GM23338 (cell line): ENCODE results near the gene HDAC1.

Experiments
- CREB1 ChIP-seq: fragments of 250-450 bp; sonication (Bioruptor Pico); IDR thresholded peaks from 2 replicates; pipeline ENCODE4 v1.5.0; 2020; ENCODE audit warnings: low read depth, mild to moderate bottlenecking, moderate library complexity
- EZH2 ChIP-seq: fragments of 200-600 bp; sonication (generic); IDR thresholded peaks from one replicate; pipeline ENCODE4 v1.8.0; 2017; ENCODE audit warnings: antibody characterized with exemption, mild to moderate bottlenecking, low read depth; ENCODE audit not compliant: unreplicated experiment
- EZH2phosphoT487 ChIP-seq: fragments of 200-600 bp; sonication (generic); IDR thresholded peaks from one replicate; pipeline ENCODE4 v1.8.1; 2018; ENCODE audit warnings: antibody characterized with exemption; ENCODE audit not compliant: unreplicated experiment
- JUNB ChIP-seq: IDR thresholded peaks from one replicate; pipeline ENCODE4 v1.6.1; 2016; ENCODE audit warnings: antibody characterized with exemption; ENCODE audit not compliant: unreplicated experiment
- NANOG ChIP-seq: IDR thresholded peaks from 2 replicates; pipeline ENCODE4 v1.6.1; 2016; ENCODE audit warnings: antibody characterized with exemption, borderline replicate concordance
- POLR2AphosphoS5 ChIP-seq: IDR thresholded peaks from 2 replicates; pipeline ENCODE4 v1.6.1; 2016; ENCODE audit warnings: antibody characterized with exemption, low read depth
- REST ChIP-seq: IDR thresholded peaks from one replicate; pipeline ENCODE4 v1.6.1; 2018; ENCODE audit warnings: antibody characterized with exemption; ENCODE audit not compliant: unreplicated experiment
- TF ChIP-seq, protein P1 (sequence below), 2 experiments: fragments of 200-600 bp in 1 of 2; sonication (generic) in 1 of 2; conservative IDR thresholded peaks; 2 replicates each; pipeline versions ENCODE4 v1.5.1 to v1.6.1; 2016 to 2017; ENCODE audit warnings: antibody characterized with exemption in 2 of 2, low read depth in 2 of 2, mild to moderate bottlenecking in 2 of 2, moderate library complexity in 1 of 2

DNA sequence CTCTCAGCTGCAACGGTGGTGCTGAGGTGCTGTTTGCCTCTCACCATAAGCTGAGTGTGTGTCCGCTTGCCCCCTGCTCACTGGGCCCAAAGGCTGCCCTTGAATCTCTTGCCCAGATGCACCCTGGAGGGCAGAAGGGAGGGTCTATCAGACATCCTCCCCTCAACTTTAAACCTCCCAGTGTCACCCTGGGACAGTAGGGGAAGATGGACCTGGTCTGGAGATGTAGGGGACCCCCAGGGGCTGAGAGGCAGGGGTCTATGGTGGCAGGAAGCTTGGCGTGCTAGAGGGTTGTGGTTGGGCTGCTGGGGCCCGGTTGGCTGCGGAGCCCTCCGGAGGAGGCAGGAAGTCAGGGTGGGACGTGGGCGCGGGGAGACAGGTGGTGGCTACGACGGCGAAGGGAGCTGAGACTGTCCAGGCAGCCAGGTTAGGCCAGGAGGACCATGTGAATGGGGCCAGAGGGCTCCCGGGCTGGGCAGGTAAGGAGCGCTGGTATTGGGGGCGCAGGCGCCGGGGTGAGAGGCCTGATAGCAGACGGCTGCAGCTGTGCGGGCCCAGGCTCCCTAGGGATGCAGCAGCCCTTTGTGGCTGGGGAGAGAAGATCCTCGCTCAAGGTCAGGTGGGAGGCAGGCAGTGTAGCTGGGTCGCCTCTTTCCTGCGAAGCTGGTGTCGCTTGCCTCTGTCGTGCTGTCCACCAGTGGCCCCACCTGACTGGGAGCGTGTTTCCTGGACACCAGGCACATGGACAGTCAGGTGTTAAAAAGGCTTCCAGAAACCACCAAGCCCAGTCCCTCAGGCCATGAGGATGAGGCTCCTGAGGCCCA lies 40.8 kb upstream of the HDAC1 start, which contains the start of gene LCK:
- TF ChIP-seq, protein P1, sequence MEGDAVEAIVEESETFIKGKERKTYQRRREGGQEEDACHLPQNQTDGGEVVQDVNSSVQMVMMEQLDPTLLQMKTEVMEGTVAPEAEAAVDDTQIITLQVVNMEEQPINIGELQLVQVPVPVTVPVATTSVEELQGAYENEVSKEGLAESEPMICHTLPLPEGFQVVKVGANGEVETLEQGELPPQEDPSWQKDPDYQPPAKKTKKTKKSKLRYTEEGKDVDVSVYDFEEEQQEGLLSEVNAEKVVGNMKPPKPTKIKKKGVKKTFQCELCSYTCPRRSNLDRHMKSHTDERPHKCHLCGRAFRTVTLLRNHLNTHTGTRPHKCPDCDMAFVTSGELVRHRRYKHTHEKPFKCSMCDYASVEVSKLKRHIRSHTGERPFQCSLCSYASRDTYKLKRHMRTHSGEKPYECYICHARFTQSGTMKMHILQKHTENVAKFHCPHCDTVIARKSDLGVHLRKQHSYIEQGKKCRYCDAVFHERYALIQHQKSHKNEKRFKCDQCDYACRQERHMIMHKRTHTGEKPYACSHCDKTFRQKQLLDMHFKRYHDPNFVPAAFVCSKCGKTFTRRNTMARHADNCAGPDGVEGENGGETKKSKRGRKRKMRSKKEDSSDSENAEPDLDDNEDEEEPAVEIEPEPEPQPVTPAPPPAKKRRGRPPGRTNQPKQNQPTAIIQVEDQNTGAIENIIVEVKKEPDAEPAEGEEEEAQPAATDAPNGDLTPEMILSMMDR (conservative IDR thresholded peaks at IDR 0.05; ENCODE audit: low read depth in 2 of 2): no peak
- TF ChIP-seq POLR2AphosphoS5 (no peak), NANOG (no peak), JUNB (no peak), EZH2phosphoT487 (no peak), REST (no peak), EZH2 (no peak), CREB1 (no peak)
